ENCODE data around the gene TMEM106C. TPM values are rescaled to one million over a fixed set of nuclear protein-coding genes. Genes with fewer than 3 reads are reported as not detected.

TMEM106C gene
- total RNA-seq, 4 donors from 2014 or later, result 26.9 to 69.7 (median 49.5) TPM

- H3K36me3 ChIP-seq, result no peaks in the 10 kb centered on the region
- TF ChIP-seq CTCF (IDR thresholded peaks at IDR 0.05) (no peak), POLR2A (IDR thresholded peaks at IDR 0.05) (no peak), EP300 (IDR thresholded peaks at IDR 0.05) (no peak)
- DNase-seq (ENCODE audit: low spot score in 2 of 2), result no peak
- H3K27me3 ChIP-seq, result peaks cover 0 to 65% of the 10 kb centered on the region in 2 donors
- WGBS, 2 donors, result 81 to 84% methylated on average over 4 of the region's 4 CpGs
- peaks cover 0 to 14% (median 9%) of the 10 kb centered on the region in 4 donors for H3K4me1 ChIP-seq
- H3K9me3 ChIP-seq, result no peaks in the 10 kb centered on the region
- no peak overlapping the region for H3K4me3 ChIP-seq
- no peak overlapping the region for H3K27ac ChIP-seq
These were observed 45.6 kb downstream of the TMEM106C start for GRCh38 chr12:48008950-48009349.

GRCh38 chr12:48009471-48009870, 46.1 kb downstream of the TMEM106C start:
- H3K9me3 ChIP-seq, result no peaks in the 10 kb centered on the region
- H3K4me1 ChIP-seq, result peaks cover 0 to 9% (median 4%) of the 10 kb centered on the region in 4 donors
- no peak for TF ChIP-seq CTCF (IDR thresholded peaks at IDR 0.05)
- no peak for TF ChIP-seq EP300 (IDR thresholded peaks at IDR 0.05)
- TF ChIP-seq POLR2A (IDR thresholded peaks at IDR 0.05), result no peak
- H3K27me3 ChIP-seq, result peaks cover 0 to 60% of the 10 kb centered on the region in 2 donors
- H3K4me3 ChIP-seq, result no peak overlapping the region
- H3K27ac ChIP-seq, result no peak overlapping the region
- WGBS, 2 donors, result 86 to 87% methylated on average over 1 of the region's 1 CpG
- DNase-seq (ENCODE audit: low spot score in 2 of 2), result no peak
- no peaks in the 10 kb centered on the region for H3K36me3 ChIP-seq

- no peaks in the 10 kb centered on the region for H3K9me3 ChIP-seq
- WGBS, 2 donors, result 60 to 65% methylated on average over 7 of the region's 7 CpGs
- H3K4me3 ChIP-seq, result no peak overlapping the region
- H3K36me3 ChIP-seq, result no peaks in the 10 kb centered on the region
- H3K27ac ChIP-seq, result no peak overlapping the region
- peaks cover 0 to 50% of the 10 kb centered on the region in 2 donors for H3K27me3 ChIP-seq
- TF ChIP-seq CTCF (IDR thresholded peaks at IDR 0.05) (no peak), POLR2A (IDR thresholded peaks at IDR 0.05) (no peak), EP300 (IDR thresholded peaks at IDR 0.05) (no peak)
- no peak for DNase-seq (ENCODE audit: low spot score in 2 of 2)
- H3K4me1 ChIP-seq, result no peaks in the 10 kb centered on the region
These were observed 47.1 kb downstream of the TMEM106C start for GRCh38 chr12:48010366-48010970.

- Histone ChIP-seq H3K9me3 (no peaks in the 10 kb centered on the region), H3K27ac (no peak overlapping the region), H3K27me3 (peaks cover 0 to 40% of the 10 kb centered on the region in 2 donors), H3K36me3 (no peaks in the 10 kb centered on the region), H3K4me1 (no peaks in the 10 kb centered on the region), H3K4me3 (no peak overlapping the region)
- no peak for DNase-seq (ENCODE audit: low spot score in 2 of 2)
- TF ChIP-seq EP300 (IDR thresholded peaks at IDR 0.05) (no peak), CTCF (IDR thresholded peaks at IDR 0.05) (no peak)
- WGBS, 2 donors, result 67 to 70% methylated on average over 8 of the region's 8 CpGs
These were observed 48.7 kb downstream of the TMEM106C start for GRCh38 chr12:48012070-48012469.

GRCh38 chr12:48013287-48013686, 49.9 kb downstream of the TMEM106C start:
- no peaks in the 10 kb centered on the region for H3K36me3 ChIP-seq
- no peak overlapping the region for H3K4me3 ChIP-seq
- H3K4me1 ChIP-seq, result no peaks in the 10 kb centered on the region
- TF ChIP-seq CTCF (IDR thresholded peaks at IDR 0.05) (no peak), EP300 (IDR thresholded peaks at IDR 0.05) (no peak), POLR2A (IDR thresholded peaks at IDR 0.05) (no peak)
- no peak overlapping the region for H3K27ac ChIP-seq
- WGBS, 2 donors, result 77 to 83% methylated on average over 2 of the region's 2 CpGs
- no peaks in the 10 kb centered on the region for H3K9me3 ChIP-seq
- peaks cover 0 to 32% of the 10 kb centered on the region in 2 donors for H3K27me3 ChIP-seq
- no peak for DNase-seq (ENCODE audit: low spot score in 2 of 2)

Measured in tibial nerve (tissue), 4 donors.